Caco-2 (cell line): ENCODE measurements around the gene HDGFL2. TPM values are rescaled to one million over a fixed set of nuclear protein-coding genes. Genes with fewer than 3 reads are reported as not detected.
A peak's percentile ranks its signal among the peaks of the same experiment; 100 is the strongest.

Experiments
- BruUV-seq: library from RNA; stranded (reverse); fragments of 400-500 nt; replicated peaks from 2 replicates; lab custom pipeline; 2021; lab: Mats Ljungman, UMichigan
- CTCF ChIA-PET: fragments of 300-600 bp; sonication (Branson Sonifier 250); formaldehyde crosslinking; loops from one replicate; lab custom pipeline; 2022; ENCODE audit warnings: antibody characterized with exemption; lab: Charles Lee
- POLR2A ChIA-PET: fragments of 300-600 bp; sonication (Branson Sonifier 250); formaldehyde crosslinking; loops from one replicate; lab custom pipeline; 2022; ENCODE audit warnings: antibody characterized with exemption; lab: Charles Lee
- DNase-seq, 2 experiments: peaks; one replicate each; pipeline versions ENCODE4 v3.0.0 to v3.0.0-alpha.2; 2020 to 2022
- H3K27me3 ChIP-seq: replicated peaks from 2 replicates; pipeline ENCODE4 v1.6.0; 2011; ENCODE audit warnings: low read length; ENCODE audit not compliant: control insufficient read depth, insufficient read depth
- H3K36me3 ChIP-seq: 2 replicates; pipeline ENCODE4 v1.5.1; 2011; ENCODE audit warnings: low read length; ENCODE audit not compliant: control insufficient read depth, insufficient read depth
- H3K4me1 ChIP-seq: fragments of 250-450 bp; sonication (Bioruptor Pico); 2 replicates; pipeline ENCODE4 v1.5.1; 2020; ENCODE audit warnings: mild to moderate bottlenecking
- H3K4me3 ChIP-seq: 2 replicates; pipeline ENCODE4 v1.5.1; 2011; ENCODE audit warnings: low read depth, mild to moderate bottlenecking, control low read depth, low read length
- H3K9me3 ChIP-seq: fragments of 250-450 bp; sonication (Bioruptor Pico); 2 replicates; pipeline ENCODE4 v1.5.1; 2020; ENCODE audit warnings: mild to moderate bottlenecking, moderate library complexity
- H3K27ac Mint-ChIP-seq: one replicate; pipeline ENCODE4 v1.8.0; 2022; ENCODE audit warnings: mixed read lengths; ENCODE audit not compliant: unreplicated experiment
- H3K27me3 Mint-ChIP-seq: one replicate; pipeline ENCODE4 v1.8.0; 2022; ENCODE audit warnings: mixed read lengths; ENCODE audit not compliant: insufficient read depth, unreplicated experiment
- H3K36me3 Mint-ChIP-seq: one replicate; pipeline ENCODE4 v1.8.0; 2022; ENCODE audit warnings: mild to moderate bottlenecking, mixed read lengths; ENCODE audit not compliant: insufficient read depth, unreplicated experiment
- H3K4me1 Mint-ChIP-seq: one replicate; pipeline ENCODE4 v1.8.0; 2022; ENCODE audit warnings: low read depth, mixed read lengths; ENCODE audit not compliant: unreplicated experiment
- H3K4me3 Mint-ChIP-seq: one replicate; pipeline ENCODE4 v1.8.0; 2022; ENCODE audit warnings: mild to moderate bottlenecking, moderate library complexity, mixed read lengths; ENCODE audit not compliant: unreplicated experiment
- H3K9me3 Mint-ChIP-seq: one replicate; pipeline ENCODE4 v1.8.0; 2022; ENCODE audit warnings: mixed read lengths; ENCODE audit not compliant: unreplicated experiment
- CTCF ChIP-seq, 2 experiments: fragments of 200-600 bp in 1 of 2; IDR thresholded peaks; 1 replicate in 1 of 2; 2 replicates in 1 of 2; pipeline versions ENCODE4 v1.5.1 to v1.8.0; 2011 to 2022; ENCODE audit warnings: antibody characterized with exemption in 1 of 2, control low read depth in 1 of 2, inconsistent platforms in 1 of 2, low read depth in 1 of 2, low read length in 1 of 2, mild to moderate bottlenecking in 1 of 2, moderate library complexity in 1 of 2; ENCODE audit not compliant: insufficient read depth in 1 of 2, severe bottlenecking in 1 of 2, unreplicated experiment in 1 of 2
- intact Hi-C: fragments of 100-400 bp; cut with micrococcal nuclease; formaldehyde crosslinking; loops from one replicate; pipeline ENCODE4 v1.10.0; 2022; ENCODE audit not compliant: unreplicated experiment
- total RNA-seq: library from RNA; stranded (reverse); gene quantifications from 2 replicates; pipeline ENCODE4 v1.2.3, GENCODE V29; 2022

Gene HDGFL2
- total RNA-seq, 1 experiment from 2014 or later = 70.8 TPM

GRCh38 chr19:4464815-4465581 lies 7.1 kb upstream of the HDGFL2 start:
- no peaks in the 10 kb centered on the region for H3K4me1 ChIP-seq
- H3K4me3 Mint-ChIP-seq = no peak overlapping the region
- no peak overlapping the region for H3K4me3 ChIP-seq
- TF ChIP-seq CTCF (IDR thresholded peaks at IDR 0.05; ENCODE audit: insufficient read depth in 1 of 2, low read depth in 1 of 2, low read length in 1 of 2, severe bottlenecking in 1 of 2, unreplicated experiment in 1 of 2) = no peak
- intact Hi-C loops = no loop called here
- POLR2A ChIA-PET = interaction anchor here (0.6 kb wide), 1 partner anchor 1427 kb away, joined by 5 read pairs; no protein-coding TSS in a partner anchor
- H3K36me3 Mint-ChIP-seq = no peaks in the 10 kb centered on the region
- no peaks in the 10 kb centered on the region for H3K36me3 ChIP-seq
- no peaks in the 10 kb centered on the region for H3K9me3 Mint-ChIP-seq
- DNase-seq = no peak
- no peaks in the 10 kb centered on the region for H3K27me3 ChIP-seq
- BruUV-seq = no TSS peak
- no peaks in the 10 kb centered on the region for H3K27me3 Mint-ChIP-seq
- H3K9me3 ChIP-seq = no peaks in the 10 kb centered on the region
- no peak overlapping the region for H3K27ac Mint-ChIP-seq
- CTCF ChIA-PET = no interaction called here
- H3K4me1 Mint-ChIP-seq = no peaks in the 10 kb centered on the region

- Mint-ChIP-seq H3K36me3 (no peaks in the 10 kb centered on the region), H3K4me1 (peaks cover 6% of the 10 kb centered on the region), H3K27me3 (no peaks in the 10 kb centered on the region), H3K9me3 (no peaks in the 10 kb centered on the region), H3K4me3 (no peak overlapping the region), H3K27ac (no peak overlapping the region)
- BruUV-seq = no TSS peak
- Histone ChIP-seq H3K36me3 (no peaks in the 10 kb centered on the region), H3K4me3 (no peak overlapping the region), H3K4me1 (peaks cover 4% of the 10 kb centered on the region; the same call in 1 of the 2 replicates), H3K9me3 (no peaks in the 10 kb centered on the region), H3K27me3 (no peaks in the 10 kb centered on the region)
- no peak for DNase-seq
- CTCF ChIA-PET = no interaction called here
- POLR2A ChIA-PET = no interaction called here
- TF ChIP-seq CTCF (IDR thresholded peaks at IDR 0.05; ENCODE audit: insufficient read depth in 1 of 2, low read depth in 1 of 2, low read length in 1 of 2, severe bottlenecking in 1 of 2, unreplicated experiment in 1 of 2) = no peak
- intact Hi-C loops = no loop called here
These were observed 4.3 kb upstream of the HDGFL2 start for GRCh38 chr19:4467835-4468234.

GRCh38 chr19:4471403-4472173 lies 509 bp upstream of the HDGFL2 start:
- H3K36me3 Mint-ChIP-seq = no peaks in the 10 kb centered on the region
- no peaks in the 10 kb centered on the region for H3K27me3 ChIP-seq
- POLR2A ChIA-PET = interaction anchor here (0.5 to 1.9 kb wide), 8 partner anchors 13 to 129 kb away, joined by 3 to 11 read pairs (median 5); partner anchors contain the start of genes SH3GL1 and UBXN6
- DNase-seq = peak; percentile 97 to 99
- no peak for TF ChIP-seq CTCF (IDR thresholded peaks at IDR 0.05; ENCODE audit: insufficient read depth in 1 of 2, low read depth in 1 of 2, low read length in 1 of 2, severe bottlenecking in 1 of 2, unreplicated experiment in 1 of 2)
- no peaks in the 10 kb centered on the region for H3K9me3 Mint-ChIP-seq
- H3K4me1 Mint-ChIP-seq = peaks cover 6% of the 10 kb centered on the region
- intact Hi-C loops = loop anchor here (1.0 kb wide), 1 partner anchor 14 kb away; the partner anchor contains the start of gene UBXN6
- peak overlapping the region; percentile 53 for H3K4me3 ChIP-seq
- no peaks in the 10 kb centered on the region for H3K9me3 ChIP-seq
- CTCF ChIA-PET = interaction anchor here (0.6 to 1.6 kb wide), 11 partner anchors 15 to 320 kb away, joined by 3 to 8 read pairs (median 4); partner anchors contain the start of genes CHAF1A, FEM1A, MPND and PLIN5
- H3K4me1 ChIP-seq = peaks cover 4% of the 10 kb centered on the region; the same call in 1 of the 2 replicates
- no peak overlapping the region for H3K4me3 Mint-ChIP-seq
- BruUV-seq = no TSS peak
- H3K36me3 ChIP-seq = no peaks in the 10 kb centered on the region
- H3K27ac Mint-ChIP-seq = no peak overlapping the region
- H3K27me3 Mint-ChIP-seq = no peaks in the 10 kb centered on the region
